ENCODE measurements around the gene SAMD11.

Gene SAMD11

DNA sequence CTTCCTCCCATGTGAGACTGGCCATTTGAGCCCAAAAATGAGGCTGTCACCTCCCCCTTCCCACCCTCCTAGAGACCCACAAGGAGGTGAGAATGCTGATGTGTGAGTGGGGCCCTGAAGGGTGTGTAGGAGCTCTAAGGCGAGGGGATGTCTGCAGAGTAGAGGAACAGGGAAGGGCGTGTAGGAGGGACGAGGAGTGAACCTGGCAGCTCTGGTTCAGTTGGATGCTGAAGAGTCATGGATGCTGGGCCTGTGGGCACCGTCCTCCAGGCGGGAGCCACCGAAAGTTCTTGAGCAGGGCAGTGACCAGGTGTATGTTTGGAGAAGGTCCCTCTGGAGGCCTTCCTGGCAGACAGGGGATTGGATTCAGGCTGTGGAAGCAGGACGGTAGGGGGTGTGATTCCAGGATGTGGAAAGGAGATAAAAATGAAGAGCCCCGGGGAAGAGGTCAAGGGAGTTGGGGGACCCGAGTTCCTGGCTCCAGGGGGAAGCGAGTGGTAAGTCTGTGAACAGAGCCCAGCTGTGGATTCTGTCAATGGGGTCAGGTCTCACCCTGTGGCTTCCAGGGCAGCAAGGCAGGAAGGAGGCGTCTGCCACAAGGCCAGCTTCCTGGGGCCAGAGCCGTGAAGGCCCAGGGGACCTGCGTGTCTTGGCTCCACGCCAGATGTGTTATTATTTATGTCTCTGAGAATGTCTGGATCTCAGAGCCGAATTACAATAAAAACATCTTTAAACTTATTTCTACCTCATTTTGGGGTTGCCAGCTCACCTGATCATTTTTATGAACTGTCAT lies 7.9 kb downstream of the SAMD11 start:
- DNase-seq: no peak

DNA sequence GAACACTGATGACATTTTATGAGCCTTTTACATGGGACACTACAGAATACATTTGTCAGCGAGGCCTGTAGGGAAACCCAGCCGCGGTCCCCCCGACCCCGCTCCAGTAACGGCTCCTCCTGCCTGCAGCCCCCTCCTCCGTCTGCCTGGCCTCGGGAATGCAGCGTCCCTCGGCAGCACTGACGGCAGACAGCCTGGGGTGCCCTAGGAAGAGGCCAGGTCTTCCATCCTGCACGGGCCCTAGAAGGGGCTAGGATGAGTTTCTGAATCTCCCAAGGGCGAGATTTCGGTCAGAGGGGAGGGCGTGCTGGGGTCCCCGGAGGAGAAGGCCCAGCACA lies 8.4 kb downstream of the SAMD11 start:
- peak; percentile 27 for DNase-seq

DNA sequence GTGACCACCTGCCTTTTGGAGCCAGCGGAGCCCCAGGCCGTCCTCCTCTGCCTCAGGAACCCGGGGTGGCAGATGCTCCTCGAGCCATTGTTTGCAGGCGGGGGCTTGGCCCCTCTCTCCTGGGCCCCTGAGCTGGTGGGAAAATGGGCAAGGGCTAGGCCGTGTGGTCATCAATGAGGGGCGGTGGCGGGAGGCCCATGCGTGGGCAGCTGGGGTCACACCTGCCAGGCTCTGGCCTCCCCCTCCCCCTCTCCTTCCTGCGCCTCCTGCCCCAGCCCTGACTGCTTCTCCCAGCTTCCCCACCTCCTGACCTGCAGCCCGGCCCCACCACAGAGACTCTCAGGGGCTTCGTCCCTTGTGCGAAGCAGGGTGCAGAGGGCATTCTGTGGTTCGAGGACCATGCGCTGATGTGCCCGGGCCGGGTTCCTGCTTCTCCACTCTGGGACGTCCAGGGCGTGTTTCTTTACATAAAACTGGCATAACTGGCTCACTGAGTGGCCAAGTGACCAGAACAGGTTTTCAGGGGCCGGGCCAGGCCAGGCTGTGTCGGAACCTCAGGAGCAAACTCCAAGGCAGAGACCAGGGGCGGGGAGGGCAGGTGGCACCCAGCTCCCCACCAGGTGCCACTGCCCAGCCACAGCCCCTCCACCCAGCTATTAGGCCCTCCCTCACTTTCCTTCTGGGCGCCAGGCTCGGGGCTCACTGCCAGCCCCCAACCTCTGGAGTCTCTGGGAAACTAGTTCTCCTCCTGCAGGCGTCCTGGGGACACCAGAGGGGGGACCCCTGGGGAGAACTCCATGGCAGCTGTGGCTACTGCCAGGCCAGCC lies 9.3 kb downstream of the SAMD11 start:
- DNase-seq: peak; percentile 39

DNA sequence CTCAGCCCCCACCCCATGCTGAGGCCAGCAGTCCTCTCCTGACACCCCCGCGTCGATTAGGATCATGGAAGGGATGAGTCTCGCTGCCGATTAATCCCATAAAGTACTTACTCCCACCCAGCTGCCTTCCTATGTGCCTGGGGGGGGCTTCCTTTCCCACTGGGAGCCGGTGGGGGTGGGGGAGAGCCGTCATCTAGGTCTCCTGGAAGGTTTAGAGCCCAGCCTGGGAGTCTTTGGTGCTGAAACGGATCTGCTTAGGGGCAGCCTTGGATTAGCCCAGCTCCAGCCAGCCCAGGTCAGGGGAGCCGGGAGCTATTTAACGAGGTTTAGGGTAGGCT lies 9.8 kb downstream of the SAMD11 start:
- DNase-seq: peak; percentile 49

DNA sequence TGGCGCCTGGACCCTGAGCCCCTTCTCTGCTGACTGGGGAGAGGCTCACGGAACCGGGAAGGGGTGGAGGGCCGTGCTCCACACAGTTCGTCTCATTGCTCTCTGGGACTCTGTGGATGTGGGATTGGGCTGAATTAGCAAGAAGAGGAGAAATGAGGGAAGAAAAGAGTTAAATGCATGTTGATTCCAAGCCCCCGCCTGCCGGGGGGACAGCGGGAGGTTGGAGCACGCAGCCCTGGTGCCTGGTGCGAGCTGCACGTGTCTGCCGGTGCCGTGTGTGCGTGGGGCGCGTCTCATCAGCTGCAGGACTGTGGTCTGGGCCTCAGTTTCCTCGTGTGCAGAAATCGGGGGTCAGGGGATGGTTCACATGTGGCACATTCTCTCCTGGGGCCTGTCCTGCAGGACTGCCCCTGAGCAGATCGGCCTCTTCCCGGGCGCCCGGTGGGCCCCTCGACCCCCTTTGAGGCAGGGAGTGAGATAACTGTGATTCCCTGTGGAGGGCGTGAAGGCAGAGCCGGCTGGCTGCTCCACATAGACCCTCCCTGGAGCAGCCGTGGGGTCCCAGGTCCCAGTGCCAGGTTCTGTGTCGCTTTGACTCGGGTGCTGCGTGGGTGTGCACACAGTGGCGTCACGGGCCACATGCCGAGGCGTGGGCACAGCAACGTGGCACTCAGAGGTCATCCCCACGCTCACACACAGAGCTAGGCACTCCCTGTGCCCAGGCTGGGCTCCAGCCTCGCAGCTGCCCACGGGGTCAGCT lies 11.4 kb downstream of the SAMD11 start:
- peak; percentile 45 for DNase-seq

DNA sequence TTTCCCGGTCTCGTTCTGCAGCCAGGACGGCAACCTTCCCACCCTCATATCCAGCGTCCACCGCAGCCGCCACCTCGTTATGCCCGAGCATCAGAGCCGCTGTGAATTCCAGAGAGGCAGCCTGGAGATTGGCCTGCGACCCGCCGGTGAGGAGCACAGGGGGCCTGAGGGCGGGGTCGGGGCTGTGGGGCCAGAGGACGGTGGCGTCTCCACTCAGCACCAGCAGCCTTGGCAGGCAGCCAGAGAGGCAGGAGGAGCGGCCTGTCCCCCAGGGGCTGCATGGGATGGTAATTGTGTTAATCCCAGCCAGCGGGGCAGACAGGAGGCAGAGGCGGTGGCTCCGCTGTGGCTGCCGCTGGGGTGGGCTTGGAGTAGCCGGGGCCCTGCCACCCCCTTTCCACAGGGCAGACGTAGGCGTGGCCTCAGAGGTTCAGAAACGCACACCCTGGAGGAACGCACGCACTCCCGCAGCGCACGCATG lies 12.1 kb downstream of the SAMD11 start:
- DNase-seq: peak; percentile 46

DNA sequence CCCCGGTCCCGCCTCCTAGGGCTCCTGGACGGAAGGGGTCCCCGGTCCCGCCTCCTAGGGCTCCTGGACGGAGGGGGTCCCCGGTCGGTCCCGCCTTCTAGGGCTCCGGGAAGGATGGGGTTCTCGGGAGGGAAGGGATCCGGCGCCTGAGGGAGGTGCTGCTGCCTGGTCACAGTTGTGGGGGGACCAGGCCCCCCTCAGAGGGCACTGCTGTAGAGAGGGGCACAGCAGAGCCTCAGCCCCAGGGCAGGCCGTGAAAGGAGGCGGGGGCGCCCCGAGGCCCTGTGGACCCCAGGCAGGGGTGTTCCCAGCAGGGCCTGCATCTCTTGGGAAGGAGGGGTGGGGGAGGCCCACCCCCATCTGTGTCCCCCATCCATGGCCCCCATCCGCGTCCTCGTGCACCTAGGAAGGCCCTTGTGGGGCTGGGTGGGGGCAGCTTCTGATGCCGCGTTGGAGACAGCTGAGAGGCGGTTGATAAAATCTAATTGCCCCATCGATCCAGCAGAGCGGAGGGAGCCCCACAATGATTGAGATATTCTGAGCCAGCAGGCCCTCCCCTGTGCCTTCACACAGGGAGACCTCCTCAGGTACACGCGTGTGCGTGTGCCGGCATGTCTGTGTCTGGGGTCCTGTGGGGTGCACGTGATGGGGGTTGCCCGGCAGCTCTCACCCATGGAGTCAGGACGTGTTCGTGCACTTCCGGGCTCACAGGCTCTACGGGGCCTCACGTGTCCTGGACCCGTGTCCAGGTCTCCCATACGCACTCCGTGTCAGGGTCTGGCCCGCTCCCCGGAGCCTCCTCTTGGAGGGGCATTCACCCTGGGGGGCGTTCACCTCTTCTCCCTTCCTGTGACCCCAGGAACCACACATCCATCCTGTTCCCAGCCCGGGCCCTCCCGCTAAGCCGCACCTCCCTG lies 12.9 kb downstream of the SAMD11 start:
- peak; percentile 23 for DNase-seq

DNA sequence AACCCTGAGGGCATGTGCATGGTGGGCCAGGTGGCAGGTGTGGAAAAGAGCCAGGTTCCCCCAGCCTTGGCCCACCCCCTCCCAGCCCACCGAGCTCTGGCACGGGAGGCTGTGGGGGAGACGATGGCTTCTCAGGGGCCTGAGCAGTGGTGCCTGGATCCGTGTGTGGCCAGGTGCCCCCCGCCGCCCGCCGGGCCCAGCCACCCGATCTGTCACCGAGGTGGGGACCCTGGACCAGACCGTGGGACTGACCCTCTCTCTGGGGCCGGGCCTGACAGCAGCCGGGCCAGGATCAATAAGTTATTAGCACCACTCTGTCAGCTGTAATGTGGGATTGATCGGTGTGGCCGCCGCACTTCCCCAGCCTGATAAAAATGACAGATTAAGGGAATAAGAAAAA lies 13.8 kb downstream of the SAMD11 start:
- DNase-seq: no peak

DNA sequence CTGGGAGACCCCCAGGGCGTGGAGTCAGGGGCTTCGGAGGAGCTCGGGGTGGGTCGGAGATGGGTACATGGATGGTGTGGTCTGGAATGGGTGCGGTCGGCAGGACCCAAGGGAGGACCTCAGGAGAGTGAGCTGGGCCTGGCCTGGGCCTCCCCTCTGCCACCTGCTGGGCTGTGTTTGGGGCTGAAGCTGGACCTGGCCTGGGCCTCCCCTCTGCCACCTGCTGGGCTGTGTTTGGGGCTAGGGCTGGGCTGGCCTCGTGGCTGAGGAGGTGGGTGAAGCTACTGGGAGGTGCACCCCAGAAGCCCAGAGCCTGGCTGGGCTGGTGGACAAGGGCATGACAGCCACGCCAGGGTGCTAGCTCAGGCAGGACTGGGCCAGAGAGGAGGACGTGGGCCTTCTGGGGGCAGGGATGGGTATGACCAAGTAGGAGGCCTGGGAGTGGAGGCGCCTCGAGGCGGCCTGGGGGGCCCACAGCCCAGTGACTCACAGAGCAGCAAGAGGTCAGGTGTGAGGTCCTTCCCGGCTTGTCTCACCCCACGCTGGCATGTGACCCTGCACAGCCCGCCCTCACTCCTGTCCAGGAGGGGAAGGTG lies 14.5 kb downstream of the SAMD11 start:
- DNase-seq: peak; percentile 35

DNA sequence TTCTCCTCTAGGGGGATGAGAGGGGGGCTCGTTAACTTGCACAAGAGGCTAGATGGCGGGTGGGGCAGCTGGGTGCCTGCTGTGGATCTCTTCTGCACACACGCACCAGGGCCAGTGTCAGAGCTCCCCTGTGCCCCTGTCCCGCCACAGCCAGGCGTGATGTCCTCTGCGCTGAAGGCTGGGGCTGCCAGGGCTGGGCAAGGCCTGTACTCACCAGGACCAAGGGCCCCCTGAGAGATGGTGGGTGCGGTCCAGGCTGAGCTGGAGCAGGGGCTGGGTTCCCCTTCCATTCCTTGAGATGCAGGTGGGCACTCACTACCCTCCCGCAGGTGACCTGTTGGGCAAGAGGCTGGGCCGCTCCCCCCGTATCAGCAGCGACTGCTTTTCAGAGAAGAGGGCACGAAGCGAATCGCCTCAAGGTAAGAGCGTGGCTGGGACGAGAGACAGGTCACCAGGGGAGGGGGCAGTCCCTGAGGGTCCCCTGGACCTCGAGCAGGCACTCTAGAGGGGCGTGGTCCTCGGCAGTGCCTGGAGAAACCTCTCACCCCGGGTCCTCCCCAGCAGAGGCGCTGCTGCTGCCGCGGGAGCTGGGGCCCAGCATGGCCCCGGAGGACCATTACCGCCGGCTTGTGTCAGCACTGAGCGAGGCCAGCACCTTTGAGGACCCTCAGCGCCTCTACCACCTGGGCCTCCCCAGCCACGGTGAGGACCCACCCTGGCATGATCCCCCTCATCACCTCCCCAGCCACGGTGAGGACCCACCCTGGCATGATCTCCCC lies 15.2 kb downstream of the SAMD11 start:
- no peak for DNase-seq

DNA sequence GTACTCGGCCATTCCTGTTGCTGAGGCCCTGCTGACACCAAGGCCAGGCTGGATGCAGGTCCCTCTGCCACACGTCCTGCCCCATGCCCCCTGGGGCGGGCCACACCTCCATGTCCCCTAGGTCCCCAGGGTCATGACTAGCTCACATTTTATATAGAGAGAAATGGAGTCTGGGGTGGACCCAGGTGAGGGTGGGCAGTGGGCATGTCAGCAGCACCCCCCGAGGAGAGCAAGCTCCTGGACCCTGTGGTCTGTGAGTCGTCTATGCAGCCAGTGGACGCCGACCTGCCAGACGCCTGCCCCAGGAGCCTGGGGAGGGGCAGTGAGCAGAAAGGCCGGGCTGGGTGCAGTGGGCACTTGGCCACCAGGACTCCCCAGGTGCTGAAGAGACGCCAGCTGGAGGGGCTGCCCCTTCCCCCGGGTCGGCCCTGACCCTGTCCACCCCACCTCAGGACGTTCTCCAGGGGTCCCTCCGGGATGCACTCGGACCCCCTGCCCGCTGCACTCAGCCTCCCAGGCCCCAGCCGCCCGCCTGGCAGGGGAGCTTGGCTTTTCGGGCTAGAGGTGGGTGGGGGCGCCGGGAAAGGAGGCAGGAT lies 15.9 kb downstream of the SAMD11 start:
- DNase-seq: peak; percentile 78

DNA sequence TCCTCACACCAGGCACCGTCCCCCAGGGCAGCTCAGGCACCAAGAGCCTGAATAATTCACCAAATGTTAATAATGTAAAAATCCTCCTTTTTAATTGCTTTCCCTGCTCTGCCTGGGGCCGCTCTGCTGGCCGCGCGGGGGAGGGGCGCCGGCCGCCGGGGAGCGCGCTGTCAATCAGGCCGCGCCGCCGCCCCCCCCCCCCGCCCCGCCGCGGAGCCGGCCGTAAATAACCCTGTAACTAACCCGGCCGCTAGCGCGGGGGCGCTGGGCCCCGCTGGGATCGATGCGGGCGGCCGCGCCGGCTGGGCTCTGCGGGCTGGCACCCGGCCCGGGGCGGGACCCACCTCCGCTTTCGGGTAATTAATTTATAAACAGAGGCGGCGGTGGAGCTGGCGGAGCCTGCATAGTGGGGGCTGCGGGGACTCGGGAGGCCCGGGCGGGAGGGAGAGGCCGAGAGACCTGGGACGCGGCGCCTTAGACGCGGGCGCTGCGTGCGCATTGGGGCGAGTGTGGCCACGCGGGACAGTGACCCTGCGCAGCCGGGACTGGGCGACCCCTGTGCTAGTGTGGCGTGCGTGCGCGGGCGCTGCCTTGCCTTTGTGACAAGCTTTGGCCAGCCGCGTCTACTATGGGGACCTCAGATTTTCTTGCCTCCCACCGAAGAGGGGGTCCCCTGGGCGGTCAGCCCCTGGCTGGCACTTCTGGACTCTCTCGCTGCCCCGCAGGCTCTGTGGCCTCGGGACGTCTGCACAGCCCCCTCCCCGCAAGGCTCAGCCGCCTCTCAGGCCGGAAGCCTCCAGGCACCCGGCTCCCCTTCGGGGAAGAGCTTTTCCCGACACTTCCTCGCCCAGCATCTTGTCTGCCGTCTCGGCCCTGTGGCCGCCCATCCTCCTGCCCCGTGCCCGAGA lies 16.6 kb downstream of the SAMD11 start:
- DNase-seq: peak; percentile 87

DNA sequence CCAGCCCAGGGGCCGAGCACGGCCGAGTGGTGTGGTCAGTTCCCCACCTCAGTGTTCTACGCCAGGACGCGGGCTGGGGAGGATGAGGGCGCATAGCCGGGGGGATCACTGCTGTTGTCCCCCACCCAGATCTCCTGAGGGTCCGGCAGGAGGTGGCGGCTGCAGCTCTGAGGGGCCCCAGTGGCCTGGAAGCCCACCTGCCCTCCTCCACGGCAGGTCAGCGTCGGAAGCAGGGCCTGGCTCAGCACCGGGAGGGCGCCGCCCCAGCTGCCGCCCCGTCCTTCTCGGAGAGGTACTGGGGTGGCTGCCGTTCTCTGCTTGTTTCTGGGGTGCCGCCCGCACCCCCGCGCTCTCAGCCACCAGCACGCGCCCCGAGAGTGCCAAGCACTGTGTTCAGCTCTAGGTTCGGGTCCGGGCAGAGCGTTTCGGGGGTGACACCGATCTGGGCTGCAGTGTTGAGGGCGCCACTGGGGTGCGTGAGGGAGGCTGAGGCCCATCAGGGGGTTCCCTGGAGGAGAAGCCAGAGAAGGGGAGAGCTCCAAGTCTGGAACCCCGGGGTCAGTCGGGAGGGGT lies 17.4 kb downstream of the SAMD11 start:
- DNase-seq: peak; percentile 77

DNA sequence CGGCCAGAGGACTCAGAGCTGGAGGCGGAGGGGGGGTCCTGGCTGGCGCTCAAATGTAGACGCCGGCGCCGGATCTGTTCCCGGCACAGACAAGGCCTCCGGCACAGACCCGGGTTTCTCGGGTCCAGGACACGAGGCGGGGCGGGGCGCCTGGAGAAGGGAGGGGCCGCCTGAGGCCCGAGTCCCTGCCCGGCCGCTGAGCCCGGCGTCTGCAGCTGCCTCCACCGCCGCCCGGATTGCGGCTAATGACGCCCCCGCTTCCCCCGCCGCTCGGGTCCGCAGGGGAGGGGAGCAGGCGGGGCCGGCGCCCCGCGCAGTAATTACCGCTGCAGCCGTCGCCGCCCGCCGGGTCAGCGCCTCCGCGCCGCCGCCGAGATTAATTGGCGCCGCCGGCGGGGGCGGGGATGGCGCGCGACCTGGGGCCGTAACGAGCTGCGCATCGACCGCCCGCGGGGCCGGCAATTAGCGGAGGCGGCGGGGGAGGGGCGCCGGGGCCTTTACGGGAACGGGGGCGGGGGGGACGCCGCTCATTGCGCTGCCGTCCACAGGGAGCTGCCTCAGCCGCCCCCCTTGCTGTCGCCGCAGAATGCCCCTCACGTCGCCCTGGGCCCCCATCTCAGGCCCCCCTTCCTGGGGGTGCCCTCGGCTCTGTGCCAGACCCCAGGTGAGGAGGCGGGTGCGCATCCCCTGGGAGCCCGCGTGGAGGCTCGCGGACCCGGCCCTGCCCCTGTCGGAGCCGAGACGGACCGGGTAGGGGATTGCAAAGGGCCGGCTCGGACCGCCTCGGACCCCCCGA lies 18.1 kb downstream of the SAMD11 start:
- DNase-seq: peak; percentile 86

DNA sequence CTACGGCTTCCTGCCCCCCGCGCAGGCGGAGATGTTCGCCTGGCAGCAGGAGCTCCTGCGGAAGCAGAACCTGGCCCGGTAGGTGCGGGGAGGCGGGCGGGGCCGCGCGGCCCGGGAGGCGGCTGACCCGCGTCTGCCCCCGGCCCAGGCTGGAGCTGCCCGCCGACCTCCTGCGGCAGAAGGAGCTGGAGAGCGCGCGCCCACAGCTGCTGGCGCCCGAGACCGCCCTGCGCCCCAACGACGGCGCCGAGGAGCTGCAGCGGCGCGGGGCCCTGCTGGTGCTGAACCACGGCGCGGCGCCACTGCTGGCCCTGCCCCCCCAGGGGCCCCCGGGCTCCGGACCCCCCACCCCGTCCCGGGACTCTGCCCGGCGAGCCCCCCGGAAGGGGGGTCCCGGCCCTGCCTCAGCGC lies 18.7 kb downstream of the SAMD11 start:
- DNase-seq: peak; percentile 74

DNA sequence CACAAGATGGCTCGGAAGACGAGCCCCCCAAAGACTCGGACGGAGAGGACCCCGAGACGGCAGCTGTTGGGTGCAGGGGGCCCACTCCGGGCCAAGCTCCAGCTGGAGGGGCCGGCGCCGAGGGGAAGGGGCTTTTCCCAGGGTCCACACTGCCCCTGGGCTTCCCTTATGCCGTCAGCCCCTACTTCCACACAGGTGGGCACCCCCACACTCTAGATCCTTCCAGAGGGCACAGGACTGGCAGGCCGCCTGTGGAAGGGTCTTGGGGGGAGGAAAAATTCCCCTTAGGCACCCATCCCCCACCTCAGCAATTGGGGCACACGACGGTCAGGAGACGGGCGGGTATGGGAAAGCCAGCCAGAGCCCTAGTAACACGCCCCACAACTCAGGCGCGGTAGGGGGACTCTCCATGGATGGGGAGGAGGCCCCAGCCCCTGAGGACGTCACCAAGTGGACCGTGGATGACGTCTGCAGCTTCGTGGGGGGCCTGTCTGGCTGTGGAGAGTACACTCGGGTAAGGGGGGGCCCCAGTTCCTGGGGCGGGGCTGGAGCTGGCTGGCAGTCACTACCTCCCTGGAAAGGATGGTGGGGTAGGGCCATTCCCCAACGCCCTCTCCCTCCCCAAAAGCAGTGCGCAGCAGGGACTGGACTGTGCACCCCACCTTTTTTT lies 19.3 kb downstream of the SAMD11 start:
- peak; percentile 57 for DNase-seq
